H1 (cell line): ENCODE measurements around the gene PBX3. TPM values are rescaled to one million over a fixed set of nuclear protein-coding genes. Genes with fewer than 3 reads are reported as not detected.

Source experiments
- CTCF ChIA-PET: fragments of 300-600 bp; sonication (Branson Sonifier 250); formaldehyde crosslinking; loops from one replicate; lab custom pipeline; 2021; ENCODE audit not compliant: partially characterized antibody; lab: Charles Lee
- POLR2A ChIA-PET: fragments of 300-600 bp; sonication (Branson Sonifier 250); formaldehyde crosslinking; loops from one replicate; lab custom pipeline; 2021; ENCODE audit warnings: inconsistent platforms; ENCODE audit not compliant: partially characterized antibody; lab: Charles Lee
- DNase-seq, 2 experiments: peaks; one replicate each; pipeline versions ENCODE4 v3.0.0 to v3.0.0-alpha.2; 2010 to 2022; ENCODE audit warnings: low spot score in 2 of 2, low read depth in 1 of 2, mixed read lengths in 1 of 2
- FAIRE-seq: peaks from 2 replicates; lab custom pipeline; 2011; peaks lifted over from hg19 to GRCh38; lab: Jason Lieb, UNC
- H2AFZ ChIP-seq: 2 replicates; pipeline ENCODE4 v1.8.1; 2012; ENCODE audit warnings: low read length, inconsistent platforms
- H2AK5ac ChIP-seq: 2 replicates; pipeline ENCODE4 v1.6.1; 2013; ENCODE audit warnings: low read depth, low read length
- H2BK120ac ChIP-seq: replicated peaks from 2 replicates; pipeline ENCODE3; 2013; ENCODE audit warnings: low read depth, low read length, inconsistent platforms
- H2BK12ac ChIP-seq: 2 replicates; pipeline ENCODE4 v1.6.1; 2013; ENCODE audit warnings: low read depth, low read length
- H2BK15ac ChIP-seq: 2 replicates; pipeline ENCODE4 v1.6.1; 2013; ENCODE audit warnings: low read length
- H2BK20ac ChIP-seq: 2 replicates; pipeline ENCODE4 v1.6.1; 2013; ENCODE audit warnings: low read length
- H2BK5ac ChIP-seq: 2 replicates; pipeline ENCODE4 v1.6.1; 2013; ENCODE audit warnings: low read depth, low read length
- H3K14ac ChIP-seq: 2 replicates; pipeline ENCODE4 v1.6.1; 2013; ENCODE audit warnings: inconsistent platforms; ENCODE audit not compliant: insufficient read length
- H3K18ac ChIP-seq: 2 replicates; pipeline ENCODE4 v1.6.1; 2013; ENCODE audit warnings: low read length; ENCODE audit errors: extremely low read depth
- H3K23ac ChIP-seq: 2 replicates; pipeline ENCODE4 v1.6.1; 2013; ENCODE audit warnings: inconsistent platforms; ENCODE audit not compliant: insufficient read length
- H3K23me2 ChIP-seq: 2 replicates; pipeline ENCODE4 v1.6.1; 2013; ENCODE audit warnings: low read depth, low read length
- H3K27ac ChIP-seq: 2 replicates; pipeline ENCODE4 v1.6.1; 2011; ENCODE audit warnings: low read depth, low read length, inconsistent platforms
- H3K27me3 ChIP-seq, 4 experiments: replicated peaks in 1 of 4; 1 replicate in 1 of 4; 2 replicates in 3 of 4; pipeline versions ENCODE4 v1.6.1 to v1.8.1; 2011 to 2013; ENCODE audit warnings: low read length in 3 of 4, mild to moderate bottlenecking in 3 of 4, inconsistent platforms in 2 of 4, mixed read lengths in 2 of 4, moderate library complexity in 1 of 4; ENCODE audit not compliant: control insufficient read depth in 3 of 4, insufficient read depth in 3 of 4; ENCODE audit errors: extremely low read depth in 1 of 4
- H3K36me3 ChIP-seq, 4 experiments: 2 replicates each; pipeline versions ENCODE4 v1.6.1 to v1.8.1; 2011 to 2013; ENCODE audit warnings: mild to moderate bottlenecking in 4 of 4, low read length in 3 of 4, moderate library complexity in 2 of 4, control low read depth in 1 of 4, inconsistent platforms in 1 of 4; ENCODE audit not compliant: insufficient read depth in 4 of 4, control insufficient read depth in 2 of 4
- H3K4ac ChIP-seq: replicated peaks from 2 replicates; pipeline ENCODE3; 2013; ENCODE audit warnings: low read length, low read depth, mixed read lengths, inconsistent platforms; ENCODE audit not compliant: insufficient read length
- H3K4me1 ChIP-seq, 4 experiments: replicated peaks in 1 of 4; 1 replicate in 1 of 4; 2 replicates in 3 of 4; pipeline versions ENCODE4 v1.6.1 to v1.8.1; 2011 to 2013; ENCODE audit warnings: low read length in 3 of 4, inconsistent platforms in 2 of 4, mixed read lengths in 1 of 4; ENCODE audit not compliant: insufficient read depth in 4 of 4, control insufficient read depth in 3 of 4
- H3K4me2 ChIP-seq, 2 experiments: 2 replicates each; pipeline versions ENCODE4 v1.6.1 to v1.8.1; 2011 to 2013; ENCODE audit warnings: low read depth in 2 of 2, low read length in 2 of 2, control low read depth in 1 of 2, inconsistent platforms in 1 of 2, mild to moderate bottlenecking in 1 of 2; ENCODE audit not compliant: insufficient read depth in 1 of 2
- H3K4me3 ChIP-seq, 4 experiments: fragments of 200-600, 300-600 bp in 1 of 4; sonication (generic), shearing (Covaris generic), sonication (Bioruptor Twin) in 1 of 4; 2 replicates each; pipeline versions ENCODE4 v1.5.1 to v1.8.1; 2011 to 2016; ENCODE audit warnings: low read length in 4 of 4, low read depth in 3 of 4, control low read depth in 2 of 4, inconsistent platforms in 2 of 4, mild to moderate bottlenecking in 2 of 4, mixed read lengths in 1 of 4, moderate library complexity in 1 of 4; ENCODE audit not compliant: insufficient read depth in 2 of 4; ENCODE audit errors: extremely low read depth in 1 of 4
- H3K56ac ChIP-seq: replicated peaks from 2 replicates; pipeline ENCODE3; 2013; ENCODE audit warnings: low read depth, mild to moderate bottlenecking, mixed read lengths, low read length, inconsistent platforms; ENCODE audit not compliant: insufficient read length
- H3K79me1 ChIP-seq: 2 replicates; pipeline ENCODE4 v1.6.1; 2013; ENCODE audit warnings: low read depth, low read length, control low read depth
- H3K79me2 ChIP-seq, 2 experiments: 2 replicates each; pipeline versions ENCODE4 v1.6.1 to v1.8.1; 2012 to 2013; ENCODE audit warnings: low read length in 2 of 2, mild to moderate bottlenecking in 2 of 2, inconsistent platforms in 1 of 2; ENCODE audit not compliant: insufficient read depth in 2 of 2, control insufficient read depth in 1 of 2
- H3K9ac ChIP-seq, 4 experiments: replicated peaks in 1 of 4; 1 replicate in 1 of 4; 2 replicates in 3 of 4; pipeline versions ENCODE4 v1.6.1 to v1.8.1; 2011 to 2013; ENCODE audit warnings: low read depth in 3 of 4, low read length in 3 of 4, control low read depth in 2 of 4, mild to moderate bottlenecking in 2 of 4, moderate library complexity in 2 of 4, inconsistent platforms in 1 of 4; ENCODE audit errors: extremely low read depth in 1 of 4
- H3K9me3 ChIP-seq, 2 experiments: 2 replicates each; pipeline versions ENCODE4 v1.6.1 to v1.8.1; 2012 to 2013; ENCODE audit warnings: mild to moderate bottlenecking in 2 of 2, moderate library complexity in 2 of 2, control low read depth in 1 of 2, inconsistent platforms in 1 of 2, low read depth in 1 of 2, low read length in 1 of 2, mixed read lengths in 1 of 2; ENCODE audit not compliant: insufficient read depth in 2 of 2
- H4K20me1 ChIP-seq, 2 experiments: replicated peaks in 1 of 2; 2 replicates each; pipeline versions ENCODE3 to v1.8.1; 2011 to 2013; ENCODE audit warnings: inconsistent platforms in 2 of 2, low read length in 2 of 2, mild to moderate bottlenecking in 1 of 2; ENCODE audit not compliant: insufficient read depth in 2 of 2, control insufficient read depth in 1 of 2
- H4K5ac ChIP-seq: 2 replicates; pipeline ENCODE4 v1.6.1; 2013; ENCODE audit warnings: low read length, low read depth, mixed read lengths, inconsistent platforms; ENCODE audit not compliant: insufficient read length
- H4K8ac ChIP-seq: 2 replicates; pipeline ENCODE4 v1.8.0; 2013; ENCODE audit warnings: mild to moderate bottlenecking, moderate library complexity, low read length, inconsistent platforms; ENCODE audit not compliant: insufficient read depth; ENCODE audit errors: extremely low read depth
- H4K91ac ChIP-seq: replicated peaks from 2 replicates; pipeline ENCODE3; 2013; ENCODE audit warnings: low read length, mixed read lengths, inconsistent platforms; ENCODE audit not compliant: insufficient read length
- CTBP2 ChIP-seq: IDR thresholded peaks from 2 replicates; pipeline ENCODE4 v1.7.0; 2011; ENCODE audit warnings: borderline replicate concordance, mild to moderate bottlenecking, moderate library complexity, mixed read lengths, low read length; ENCODE audit not compliant: insufficient read depth, insufficient read length
- KDM4A ChIP-seq: IDR thresholded peaks from one replicate; pipeline ENCODE4 v1.7.1; 2012; ENCODE audit warnings: low read depth, mild to moderate bottlenecking, moderate library complexity, low read length, inconsistent platforms; ENCODE audit not compliant: severe bottlenecking
- MAFK ChIP-seq: IDR thresholded peaks from 2 replicates; pipeline ENCODE4 v1.6.1; 2012; ENCODE audit warnings: low read depth, mild to moderate bottlenecking, improper control_type of control experiment, low read length
- RFX5 ChIP-seq: IDR thresholded peaks from 2 replicates; pipeline ENCODE4 v1.6.1; 2011; ENCODE audit warnings: low read depth, low read length, improper control_type of control experiment, borderline replicate concordance
- RNF2 ChIP-seq: fragments of 200-900, 300-1000 bp; sonication (generic); IDR thresholded peaks from 2 replicates; pipeline ENCODE4 v1.7.1; 2016; ENCODE audit warnings: borderline replicate concordance, low read depth, mild to moderate bottlenecking, antibody characterized with exemption, low read length; ENCODE audit not compliant: poor library complexity, severe bottlenecking; ENCODE audit errors: missing control alignments
- TAF7 ChIP-seq: optimal IDR thresholded peaks from 2 replicates; pipeline ENCODE3; 2011; ENCODE audit warnings: low read depth, mild to moderate bottlenecking, inconsistent platforms, low read length, moderate library complexity, borderline replicate concordance
- TBP ChIP-seq: IDR thresholded peaks from 2 replicates; pipeline ENCODE4 v1.6.1; 2011; ENCODE audit warnings: low read depth, low read length, improper control_type of control experiment
- TEAD4 ChIP-seq: IDR thresholded peaks from 2 replicates; pipeline ENCODE4 v1.6.1; 2012; ENCODE audit warnings: low read depth, low read length, inconsistent platforms, mixed read lengths
- WGBS, 2 experiments: shearing (Covaris generic) in 1 of 2; methylation state at CpG; one replicate each; pipeline versions ENCODE4 v1.1.6 to v1.1.7; 2013 to 2015; ENCODE audit warnings: low lambda C conversion rate in 2 of 2, mixed read lengths in 2 of 2, inconsistent platforms in 1 of 2, low coverage in 1 of 2, missing lambda C conversion rate in 1 of 2; ENCODE audit not compliant: insufficient replicate concordance in 2 of 2, insufficient coverage in 1 of 2, insufficient read length in 1 of 2; ENCODE audit errors: extremely low coverage in 1 of 2, missing lambda C conversion rate in 1 of 2; 5-methylcytosine and 5-hydroxymethylcytosine counted together
- polyA plus RNA-seq, 7 experiments: library from polyadenylated mRNA; depleted of rRNA in 3 of 7; stranded (reverse) in 5 of 7; unstranded in 2 of 7; fragments of >200 nt in 5 of 7; fragments of 200-250 nt in 2 of 7; gene quantifications; 1 replicate in 5 of 7; 2 replicates in 1 of 7; 4 replicates in 1 of 7; pipeline versions ENCODE4 v1.2.1 to v1.2.3, GENCODE V29; 2011 to 2013; ENCODE audit warnings: missing spikeins in 2 of 7, mixed read lengths in 2 of 7
- total RNA-seq: library from RNA; stranded (reverse); fragmentation: NEBNext Ultra II Directional; extraction: Animal tissue kit (Norgen Biotek cat#: 25700); gene quantifications from 2 replicates; pipeline ENCODE4 v1.2.1, GENCODE V29; 2021
- TF ChIP-seq, protein P1 (sequence below), 3 experiments: IDR thresholded peaks; 1 replicate in 2 of 3; 2 replicates in 1 of 3; pipeline versions ENCODE4 v1.5.1 to v1.6.1; 2011; ENCODE audit warnings: low read length in 3 of 3, mild to moderate bottlenecking in 3 of 3, inconsistent platforms in 2 of 3, low read depth in 1 of 3, moderate library complexity in 1 of 3; ENCODE audit not compliant: insufficient read depth in 1 of 3; ENCODE audit errors: control extremely low read depth in 1 of 3

PBX3 gene
- total and polyA plus RNA-seq, 2 of the 8 experiments (the other 6 are each of a cell fraction or from before 2014, with no cell fraction given), result 22.7 to 44.3 TPM

- no peak overlapping the region for H3K56ac ChIP-seq
- peaks cover 0 to 45% of the 10 kb centered on the region in 2 experiments; a peak in 3 of 4 replicates for H3K79me2 ChIP-seq
- ChIA-PET CTCF (no interaction called here), POLR2A (no interaction called here)
- no peak overlapping the region for H4K8ac ChIP-seq
- no peak overlapping the region for H2BK5ac ChIP-seq
- no peaks in the 10 kb centered on the region for H3K23me2 ChIP-seq
- H3K4me2 ChIP-seq, result no peak overlapping the region
- no peak overlapping the region for H2AK5ac ChIP-seq
- H3K4me1 ChIP-seq, result no peaks in the 10 kb centered on the region
- 87% methylated on average over 3 of the region's 3 CpGs; no CpG with 5 or more reads in 1 of the 2 experiments for WGBS, 2 experiments
- H3K4ac ChIP-seq, result no peak overlapping the region
- no peak overlapping the region for H2BK20ac ChIP-seq
- H4K91ac ChIP-seq, result no peak overlapping the region
- H3K27me3 ChIP-seq, result no peaks in the 10 kb centered on the region
- FAIRE-seq (no peak), DNase-seq (no peak)
- H2AFZ ChIP-seq, result no peak overlapping the region
- TF ChIP-seq RFX5, result no peak
- TF ChIP-seq, protein P1, sequence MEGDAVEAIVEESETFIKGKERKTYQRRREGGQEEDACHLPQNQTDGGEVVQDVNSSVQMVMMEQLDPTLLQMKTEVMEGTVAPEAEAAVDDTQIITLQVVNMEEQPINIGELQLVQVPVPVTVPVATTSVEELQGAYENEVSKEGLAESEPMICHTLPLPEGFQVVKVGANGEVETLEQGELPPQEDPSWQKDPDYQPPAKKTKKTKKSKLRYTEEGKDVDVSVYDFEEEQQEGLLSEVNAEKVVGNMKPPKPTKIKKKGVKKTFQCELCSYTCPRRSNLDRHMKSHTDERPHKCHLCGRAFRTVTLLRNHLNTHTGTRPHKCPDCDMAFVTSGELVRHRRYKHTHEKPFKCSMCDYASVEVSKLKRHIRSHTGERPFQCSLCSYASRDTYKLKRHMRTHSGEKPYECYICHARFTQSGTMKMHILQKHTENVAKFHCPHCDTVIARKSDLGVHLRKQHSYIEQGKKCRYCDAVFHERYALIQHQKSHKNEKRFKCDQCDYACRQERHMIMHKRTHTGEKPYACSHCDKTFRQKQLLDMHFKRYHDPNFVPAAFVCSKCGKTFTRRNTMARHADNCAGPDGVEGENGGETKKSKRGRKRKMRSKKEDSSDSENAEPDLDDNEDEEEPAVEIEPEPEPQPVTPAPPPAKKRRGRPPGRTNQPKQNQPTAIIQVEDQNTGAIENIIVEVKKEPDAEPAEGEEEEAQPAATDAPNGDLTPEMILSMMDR (IDR thresholded peaks at IDR 0.05; ENCODE audit: control extremely low read depth in 1 of 3, insufficient read depth in 1 of 3, low read depth in 1 of 3, low read length in 3 of 3), result no peak
- no peak for TF ChIP-seq CTBP2
- no peak for TF ChIP-seq TAF7
- no peak for TF ChIP-seq MAFK
- no peak for TF ChIP-seq KDM4A
- TF ChIP-seq TEAD4, result no peak
- TF ChIP-seq RNF2, result no peak
- no peak for TF ChIP-seq TBP
- no peaks in the 10 kb centered on the region; a peak in 1 of 8 replicates for H3K36me3 ChIP-seq
- no peak overlapping the region for H3K4me3 ChIP-seq
- H3K18ac ChIP-seq, result no peak overlapping the region
- peaks cover 2 to 3% of the 10 kb centered on the region in 2 experiments for H4K20me1 ChIP-seq
- no peak overlapping the region for H3K27ac ChIP-seq
- H2BK12ac ChIP-seq, result no peak overlapping the region
- H3K9ac ChIP-seq, result no peak overlapping the region
- H3K23ac ChIP-seq, result no peak overlapping the region
- H2BK120ac ChIP-seq, result no peak overlapping the region
- no peak overlapping the region for H4K5ac ChIP-seq
- H3K79me1 ChIP-seq, result no peaks in the 10 kb centered on the region
- H3K9me3 ChIP-seq, result no peaks in the 10 kb centered on the region
- H2BK15ac ChIP-seq, result no peak overlapping the region
- H3K14ac ChIP-seq, result no peak overlapping the region
Observed at GRCh38 chr9:125825762-125826161, 78.6 kb downstream of the PBX3 start.
